HG02943 (cell line): ENCODE results near the gene AHSA1.

Source experiments
- ATAC-seq: cut with Tn5 transposase; IDR thresholded peaks from one replicate; pipeline ENCODE4 v1.9.1; 2021; ENCODE audit warnings: mild to moderate bottlenecking, low read depth, moderate library complexity; ENCODE audit not compliant: unreplicated experiment

AHSA1 gene

GRCh38 chr14:77507762-77508161 is 49.9 kb downstream of the AHSA1 start:
- ATAC-seq = no peak

DNA sequence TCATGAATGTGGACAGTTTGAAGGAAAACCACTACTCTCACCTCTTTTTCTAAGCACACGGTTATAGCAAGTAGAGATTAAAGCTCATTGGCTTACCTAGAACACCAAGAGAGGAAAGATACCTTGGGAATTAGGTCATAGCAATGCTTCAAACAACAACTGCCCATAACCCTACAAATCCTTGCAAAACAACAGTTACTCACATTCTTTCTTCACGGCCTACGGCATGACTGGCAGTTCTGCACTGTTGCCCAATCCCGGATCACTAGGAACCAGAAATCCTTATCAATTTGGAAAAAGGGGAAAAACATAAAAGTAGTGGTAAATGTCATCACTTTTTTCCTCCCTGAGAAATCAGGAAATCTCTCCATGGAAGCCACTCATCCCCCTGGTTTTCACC is 50.4 kb downstream of the AHSA1 start:
- no peak for ATAC-seq

- ATAC-seq = no peak
Observed at GRCh38 chr14:77508876-77509275, 51.0 kb downstream of the AHSA1 start.

GRCh38 chr14:77509366-77509765 is 51.5 kb downstream of the AHSA1 start:
- no peak for ATAC-seq

DNA sequence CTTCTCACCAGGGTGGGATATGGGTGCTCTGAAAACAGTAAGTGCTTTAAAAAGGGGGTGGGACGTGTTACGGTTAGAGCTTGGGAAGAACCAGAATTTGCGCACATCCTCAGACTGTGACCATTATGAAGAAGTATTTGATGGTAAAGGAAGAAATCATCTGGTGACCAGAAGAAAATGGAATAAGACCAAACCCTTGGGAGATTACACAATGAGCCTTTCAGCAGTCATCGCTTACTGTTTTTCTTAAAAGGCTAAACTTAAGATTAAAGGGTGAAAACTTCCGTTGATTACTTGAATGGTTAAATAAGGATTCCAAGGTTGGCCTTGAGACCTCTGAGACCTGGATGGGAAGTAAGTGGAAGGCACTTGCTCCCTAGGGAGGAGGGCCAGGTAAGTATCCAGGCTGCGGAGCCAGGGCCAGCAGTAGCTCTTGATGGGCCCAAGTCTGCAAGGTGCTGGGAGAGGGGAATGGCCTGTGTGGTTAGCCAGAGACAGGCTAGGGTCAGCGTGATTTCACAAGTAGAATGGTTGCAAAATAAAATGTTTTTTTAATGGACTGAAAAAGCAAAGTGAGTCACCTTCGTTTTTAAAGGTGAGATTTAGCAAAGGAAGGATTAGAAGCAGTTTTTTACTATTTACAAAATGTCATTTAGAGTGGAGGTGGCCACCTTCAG is 53.7 kb downstream of the AHSA1 start:
- no peak for ATAC-seq

DNA sequence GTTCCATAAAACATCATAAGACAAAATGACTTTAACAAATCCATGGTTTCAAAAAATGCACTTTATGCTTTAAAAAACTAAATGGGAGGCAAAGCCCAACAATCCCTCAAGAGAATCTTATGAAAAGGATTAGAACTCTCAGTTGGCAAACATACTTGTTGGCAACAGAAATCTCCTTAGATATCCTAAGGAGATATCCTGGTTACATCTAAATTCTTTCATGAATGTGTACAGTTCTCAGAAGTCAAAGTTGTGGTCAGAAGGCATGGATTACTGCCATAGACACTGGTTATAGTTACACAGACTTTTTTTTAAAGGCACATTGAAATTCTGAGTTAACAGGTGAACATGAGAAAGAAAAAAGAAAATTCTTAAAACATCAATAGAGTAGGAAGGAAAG is 58.2 kb downstream of the AHSA1 start:
- no peak for ATAC-seq
